AG10803 (cell line): ENCODE data around the gene SLAMF9.

Source experiments
- DNase-seq: peaks from one replicate; pipeline ENCODE4 v3.0.0; 2010; ENCODE audit warnings: low read depth
- H3K4me3 ChIP-seq: 2 replicates; pipeline ENCODE4 v1.5.1; 2011; ENCODE audit warnings: mild to moderate bottlenecking, low read length, control low read depth
- CTCF ChIP-seq: conservative IDR thresholded peaks from 2 replicates; pipeline ENCODE4 v1.5.1; 2011; ENCODE audit warnings: mild to moderate bottlenecking, low read length, control low read depth, inconsistent platforms

The SLAMF9 gene

DNA sequence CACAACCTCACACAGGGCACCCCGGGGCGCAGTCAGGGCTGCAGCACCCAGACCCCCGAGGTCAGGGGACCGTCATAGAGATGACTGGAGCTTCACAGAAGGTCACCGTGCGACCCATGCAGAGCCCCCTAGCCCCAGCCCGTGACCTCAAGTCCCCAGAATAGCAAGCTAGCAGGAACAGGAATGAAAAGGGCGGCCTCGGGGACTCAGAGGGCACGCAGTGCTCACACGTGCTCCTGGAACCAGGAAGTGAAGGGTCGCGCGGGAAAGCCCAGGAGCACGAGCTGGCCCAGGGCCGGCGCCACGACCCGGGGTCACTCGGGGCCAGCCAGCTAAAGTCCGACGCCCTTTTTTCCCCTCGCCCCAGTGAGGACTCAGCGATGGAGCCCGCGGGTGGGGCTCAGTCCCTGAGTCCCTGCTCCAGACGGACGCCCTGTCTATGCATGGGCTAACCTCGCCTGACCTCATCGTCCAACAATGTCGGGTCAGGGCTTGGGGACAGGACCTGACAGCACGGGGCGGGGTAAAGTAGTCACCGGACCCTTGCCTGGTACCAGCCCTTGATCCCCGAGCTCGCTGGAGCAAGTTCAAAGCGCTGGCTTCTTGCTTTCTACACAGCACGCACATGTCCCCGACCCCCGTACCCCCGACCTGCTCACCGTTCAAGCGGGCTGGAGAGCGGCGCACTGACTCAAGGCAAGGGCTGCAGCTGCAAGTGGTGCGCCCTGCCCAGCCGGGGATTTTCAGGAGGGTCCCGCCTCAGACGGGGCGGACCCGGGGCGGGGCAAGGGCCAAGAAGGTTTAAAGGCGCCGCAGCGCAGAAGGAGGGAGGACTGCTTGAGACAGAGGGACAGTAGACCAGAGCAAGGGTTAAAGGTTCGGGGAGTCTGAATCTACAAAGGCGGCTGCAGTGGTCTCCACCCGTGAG lies 29.0 kb downstream of the SLAMF9 start, which contains the start of gene TAGLN2:
Gene TAGLN2 (minus strand): TSS at position 717 of the 928 bp plus-strand sequence. CDS start 4,998 bp downstream, outside the sequence.
- peak; percentile 89 for DNase-seq
- no peak for TF ChIP-seq CTCF
- H3K4me3 ChIP-seq, result peak within 1 kb of the TSS; percentile 99

DNA sequence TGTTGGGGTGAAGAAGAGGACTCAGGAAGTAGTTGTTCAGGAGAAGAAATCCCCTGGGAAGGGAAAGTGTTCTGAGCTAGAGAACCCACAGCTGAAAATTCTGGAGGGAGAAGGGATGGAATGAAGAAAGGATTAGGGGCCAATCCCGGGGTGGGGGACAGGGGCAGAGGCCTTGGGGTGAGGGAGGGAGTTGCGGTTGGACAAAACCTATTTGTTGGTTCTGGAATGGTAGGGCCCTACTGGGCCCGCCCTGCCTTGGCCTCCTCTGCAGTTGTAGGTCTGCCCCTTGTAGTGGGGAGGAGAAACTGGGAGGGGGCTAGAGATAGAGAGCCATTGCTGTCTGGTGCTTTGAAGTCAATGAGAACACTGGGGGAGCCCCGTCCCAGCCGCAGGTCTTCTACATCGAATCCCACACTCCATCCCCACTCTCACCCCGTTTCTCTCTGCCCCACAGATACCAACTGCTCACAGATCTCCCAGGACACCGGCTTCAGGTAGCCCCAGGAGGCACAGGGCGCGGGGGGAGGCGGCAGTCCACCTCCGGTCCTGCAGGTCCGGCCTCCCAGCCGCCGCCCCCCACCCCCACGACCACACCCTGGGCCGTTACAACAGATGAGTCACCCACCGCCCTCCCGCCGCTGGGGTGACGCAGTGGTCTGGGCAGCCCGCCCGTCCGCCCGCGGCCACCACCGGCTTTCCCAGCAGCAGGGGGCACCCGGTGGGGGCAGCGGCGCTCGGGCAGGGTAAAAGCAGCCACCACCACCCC lies 29.8 kb downstream of the SLAMF9 start:
- TF ChIP-seq CTCF, result 0 out of 2 replicates have a peak, but pooled peaks have one; percentile 4
- H3K4me3 ChIP-seq, result peak overlapping the region; percentile 99
- DNase-seq, result peak; percentile 92

DNA sequence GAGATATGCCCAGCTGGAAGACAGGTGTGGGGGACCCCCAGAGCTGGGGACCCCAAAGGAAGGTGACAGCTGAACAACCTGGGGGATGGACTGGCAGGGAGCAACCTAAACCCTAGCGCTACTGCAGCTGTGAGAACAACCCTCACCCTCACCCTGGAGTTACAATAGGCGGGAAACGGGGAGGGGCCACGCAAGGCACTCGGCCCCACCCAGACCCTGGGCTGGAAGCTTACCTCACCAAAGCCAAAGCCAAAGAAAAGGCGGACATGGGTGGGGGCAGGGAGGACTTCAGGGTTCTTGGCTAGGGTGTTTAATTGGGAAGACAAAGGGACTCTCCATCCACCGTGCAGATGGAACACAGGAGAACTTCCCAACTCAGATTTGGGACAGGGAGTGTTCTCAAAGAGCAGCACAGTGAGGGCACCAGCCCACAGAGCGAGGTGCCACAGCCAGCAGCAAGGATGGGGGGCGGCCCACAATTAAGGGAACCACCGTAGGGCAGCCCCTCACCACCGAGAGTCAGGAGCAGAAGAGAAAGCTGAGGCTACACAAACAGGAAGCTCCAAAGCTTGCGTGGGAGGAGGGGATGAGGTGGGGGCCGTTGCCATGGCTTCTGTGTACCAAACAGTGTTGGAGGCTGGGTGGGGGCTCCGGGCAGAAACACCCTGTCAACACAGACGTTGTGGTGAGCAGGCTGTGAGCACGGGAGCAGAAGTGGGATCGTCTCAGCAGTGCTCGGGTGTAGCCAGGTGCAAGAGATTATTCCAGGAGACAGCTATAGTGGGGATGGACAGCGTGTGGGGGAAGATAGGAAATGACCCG lies 30.6 kb downstream of the SLAMF9 start:
- DNase-seq, result peak; percentile 85
- H3K4me3 ChIP-seq, result peak overlapping the region; percentile 99
- no peak for TF ChIP-seq CTCF

DNA sequence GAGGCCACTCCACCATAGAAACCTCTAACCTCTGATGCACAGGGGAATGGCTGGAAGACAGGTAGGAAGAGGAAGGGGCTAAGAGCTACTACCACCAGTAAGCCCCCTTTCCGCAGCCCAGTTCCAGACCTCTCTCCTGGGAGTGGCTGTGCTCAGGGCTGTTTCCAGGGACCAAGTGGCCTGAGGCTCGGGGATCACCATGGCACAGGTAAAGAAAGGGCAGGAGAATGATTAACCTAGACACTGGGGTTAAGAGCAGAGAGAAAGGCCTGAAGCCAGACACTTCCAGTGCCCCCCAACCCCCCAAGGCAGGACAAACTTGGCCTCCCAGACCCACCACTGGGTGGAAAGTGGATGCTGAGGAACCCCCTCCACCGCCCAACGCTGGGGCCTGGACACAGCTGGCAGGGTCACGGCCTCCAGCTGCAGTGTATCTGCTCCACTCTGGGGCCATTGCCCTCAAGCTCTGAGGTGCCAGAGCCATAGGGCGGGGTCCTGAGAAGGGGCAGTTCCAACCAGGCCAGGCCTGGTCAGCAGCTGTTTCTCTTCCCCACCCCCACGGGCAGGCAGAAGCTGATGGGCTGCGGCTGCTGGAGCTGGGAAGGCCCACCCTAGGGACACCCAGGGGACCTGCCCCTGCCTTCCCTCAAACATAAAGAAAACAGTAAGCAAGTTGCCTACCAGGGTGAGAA lies 31.4 kb downstream of the SLAMF9 start:
- DNase-seq, result peak; percentile 48
- peak overlapping the region; percentile 99 for H3K4me3 ChIP-seq
- TF ChIP-seq CTCF, result no peak

DNA sequence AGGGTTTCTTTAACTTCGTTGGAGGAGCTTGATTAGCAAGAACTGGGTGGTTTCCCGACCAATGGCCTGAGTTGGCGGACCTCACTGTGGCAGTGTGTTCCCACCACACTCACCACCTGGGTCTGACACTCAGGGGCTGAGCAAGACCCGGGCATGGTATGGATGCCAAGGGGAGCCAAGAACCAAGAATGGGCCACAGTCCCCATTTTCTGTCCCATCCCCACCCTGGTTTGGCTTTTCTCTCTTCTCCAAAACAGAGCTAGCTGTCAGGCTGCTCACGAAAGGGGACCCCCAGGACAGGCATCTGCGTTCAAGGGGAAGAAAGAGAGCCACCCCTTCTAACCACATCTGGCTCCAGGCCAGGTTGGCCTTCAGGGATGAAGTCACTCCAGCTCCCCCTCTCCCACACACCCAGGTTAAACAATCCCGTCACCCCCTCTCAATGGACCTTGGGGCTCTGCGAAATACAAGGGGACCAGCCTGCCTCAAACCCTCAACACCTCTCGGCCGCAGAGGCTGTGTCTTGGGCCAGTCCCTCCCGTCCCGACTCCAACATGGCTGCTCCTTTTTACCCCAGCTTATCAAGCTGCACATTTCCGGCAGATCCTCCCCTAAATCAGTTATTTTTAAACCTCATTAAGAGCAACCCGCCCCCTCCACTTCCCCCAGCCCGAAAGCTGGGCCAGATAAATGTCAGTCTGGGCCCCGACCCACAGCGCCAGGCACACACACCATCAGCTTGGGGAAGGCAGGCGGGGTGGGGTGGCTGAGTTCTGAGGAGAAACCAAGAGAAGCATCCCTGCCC lies 32.1 kb downstream of the SLAMF9 start:
- peak overlapping the region; percentile 99 for H3K4me3 ChIP-seq
- no peak for DNase-seq
- TF ChIP-seq CTCF, result no peak

- DNase-seq, result no peak
- no peak for TF ChIP-seq CTCF
- no peak overlapping the region for H3K4me3 ChIP-seq
Observed at GRCh38 chr1:159921251-159921650, 32.8 kb downstream of the SLAMF9 start.
